ENCODE measurements around the gene RHBDL2.
A peak's percentile ranks its signal among the peaks of the same experiment; 100 is the strongest.
"Not testable (repeated sequence)": the region's sequence is repeated elsewhere in the genome, so short reads cannot be mapped to it uniquely, and the experiment has no call there.

Gene RHBDL2

GRCh38 chr1:38914908-38915307 is 26.7 kb downstream of the RHBDL2 start:
- WGBS, result 95% methylated on average over 6 of the region's 8 CpGs

GRCh38 chr1:38908821-38909220 is 32.8 kb downstream of the RHBDL2 start:
- no peaks in the 10 kb centered on the region for H3K4me1 ChIP-seq (ENCODE audit: control insufficient read depth, insufficient read depth, low read depth, low read length)
- no peak overlapping the region for H3K9ac ChIP-seq (ENCODE audit: low read length)
- H3K79me1 ChIP-seq (replicated peaks; ENCODE audit: low read length, poor library complexity, severe bottlenecking), result no peaks in the 10 kb centered on the region
- H3K18ac ChIP-seq (ENCODE audit: low read depth in 1 of 2, low read length in 2 of 2), result no peak overlapping the region
- no peak overlapping the region for H2AK5ac ChIP-seq (ENCODE audit: low read length, severe bottlenecking)
- no peak overlapping the region for H2BK120ac ChIP-seq (ENCODE audit: low read depth, low read length)
- H3K23ac ChIP-seq (ENCODE audit: low read length in 2 of 2), result no peak overlapping the region
- H4K91ac ChIP-seq (ENCODE audit: low read length), result no peak overlapping the region
- 89% methylated on average over 13 of the region's 13 CpGs for WGBS
- peak overlapping the region in 1 of 2 experiments; percentile 18 for H3K14ac ChIP-seq (ENCODE audit: low read length in 2 of 2)
- no peak overlapping the region for H4K8ac ChIP-seq (ENCODE audit: low read length)
- H3K36me3 ChIP-seq (ENCODE audit: control insufficient read depth in 1 of 2, insufficient read depth in 2 of 2, low read depth in 1 of 2, low read length in 2 of 2), result peaks cover 0 to 2% of the 10 kb centered on the region in 2 experiments
- peaks cover 2% of the 10 kb centered on the region for H3K9me3 ChIP-seq (ENCODE audit: control insufficient read depth, low read length)
- no peak overlapping the region for H2BK12ac ChIP-seq (ENCODE audit: low read length in 2 of 2)
- H3K27me3 ChIP-seq (ENCODE audit: control insufficient read depth in 1 of 2, insufficient read depth in 1 of 2, low read length in 2 of 2), result no peaks in the 10 kb centered on the region
- no peak overlapping the region for H3K27ac ChIP-seq (ENCODE audit: low read length, poor library complexity, severe bottlenecking)
- DNase-seq, result no peak
- no peak overlapping the region for H2BK15ac ChIP-seq (ENCODE audit: low read depth, poor library complexity, severe bottlenecking)
- H3K4ac ChIP-seq (ENCODE audit: low read depth in 1 of 2, low read length in 2 of 2), result no peak overlapping the region
- no peak overlapping the region for H2BK5ac ChIP-seq (ENCODE audit: low read depth, low read length, poor library complexity, severe bottlenecking)
- no peak overlapping the region for H3K4me2 ChIP-seq (ENCODE audit: low read length, poor library complexity, severe bottlenecking)
- no peak overlapping the region for H2AFZ ChIP-seq (ENCODE audit: low read depth, low read length)
- no peak overlapping the region for H3K4me3 ChIP-seq (ENCODE audit: insufficient read depth in 1 of 2, low read depth in 1 of 2, low read length in 2 of 2)

More at GRCh38 chr1:38914908-38915307, 26.7 kb downstream of the RHBDL2 start:
- not testable (repeated sequence) for H4K91ac ChIP-seq (ENCODE audit: low read length); H3K4me2 ChIP-seq (ENCODE audit: low read length, poor library complexity, severe bottlenecking); H3K79me1 ChIP-seq (replicated peaks; ENCODE audit: low read length, poor library complexity, severe bottlenecking); H4K8ac ChIP-seq (ENCODE audit: low read length); H2BK120ac ChIP-seq (ENCODE audit: low read depth, low read length); H3K23ac ChIP-seq (ENCODE audit: low read length in 2 of 2); H3K18ac ChIP-seq (ENCODE audit: low read depth in 1 of 2, low read length in 2 of 2); H2AFZ ChIP-seq (ENCODE audit: low read depth, low read length); H3K27ac ChIP-seq (ENCODE audit: low read length, poor library complexity, severe bottlenecking); H3K14ac ChIP-seq (ENCODE audit: low read length in 2 of 2); DNase-seq; H3K4me1 ChIP-seq (ENCODE audit: control insufficient read depth, insufficient read depth, low read depth, low read length); H3K4ac ChIP-seq (ENCODE audit: low read depth in 1 of 2, low read length in 2 of 2); H3K27me3 ChIP-seq (ENCODE audit: control insufficient read depth in 1 of 2, insufficient read depth in 1 of 2, low read length in 2 of 2); H2BK12ac ChIP-seq (ENCODE audit: low read length in 2 of 2); H3K9me3 ChIP-seq (ENCODE audit: control insufficient read depth, low read length); H2BK5ac ChIP-seq (ENCODE audit: low read depth, low read length, poor library complexity, severe bottlenecking); H2BK15ac ChIP-seq (ENCODE audit: low read depth, poor library complexity, severe bottlenecking); H2AK5ac ChIP-seq (ENCODE audit: low read length, severe bottlenecking); H3K9ac ChIP-seq (ENCODE audit: low read length); H3K4me3 ChIP-seq (ENCODE audit: insufficient read depth in 1 of 2, low read depth in 1 of 2, low read length in 2 of 2)
- peaks cover 5 to 19% of the 10 kb centered on the region in 2 experiments for H3K36me3 ChIP-seq (ENCODE audit: control insufficient read depth in 1 of 2, insufficient read depth in 2 of 2, low read depth in 1 of 2, low read length in 2 of 2)

- no peak overlapping the region for H3K18ac ChIP-seq (ENCODE audit: low read depth in 1 of 2, low read length in 2 of 2)
- H3K27ac ChIP-seq (ENCODE audit: low read length, poor library complexity, severe bottlenecking), result no peak overlapping the region
- no peak overlapping the region for H4K8ac ChIP-seq (ENCODE audit: low read length)
- no peaks in the 10 kb centered on the region for H3K27me3 ChIP-seq (ENCODE audit: control insufficient read depth in 1 of 2, insufficient read depth in 1 of 2, low read length in 2 of 2)
- no peak overlapping the region for H3K4ac ChIP-seq (ENCODE audit: low read depth in 1 of 2, low read length in 2 of 2)
- H2BK5ac ChIP-seq (ENCODE audit: low read depth, low read length, poor library complexity, severe bottlenecking), result no peak overlapping the region
- no peak for DNase-seq
- H2BK12ac ChIP-seq (ENCODE audit: low read length in 2 of 2), result no peak overlapping the region
- peaks cover 2% of the 10 kb centered on the region for H3K9me3 ChIP-seq (ENCODE audit: control insufficient read depth, low read length)
- H2BK15ac ChIP-seq (ENCODE audit: low read depth, poor library complexity, severe bottlenecking), result no peak overlapping the region
- no peak overlapping the region for H3K4me3 ChIP-seq (ENCODE audit: insufficient read depth in 1 of 2, low read depth in 1 of 2, low read length in 2 of 2)
- H3K79me1 ChIP-seq (replicated peaks; ENCODE audit: low read length, poor library complexity, severe bottlenecking), result no peaks in the 10 kb centered on the region
- H3K9ac ChIP-seq (ENCODE audit: low read length), result no peak overlapping the region
- no peaks in the 10 kb centered on the region for H3K36me3 ChIP-seq (ENCODE audit: control insufficient read depth in 1 of 2, insufficient read depth in 2 of 2, low read depth in 1 of 2, low read length in 2 of 2)
- H2BK120ac ChIP-seq (ENCODE audit: low read depth, low read length), result no peak overlapping the region
- no peak overlapping the region for H4K91ac ChIP-seq (ENCODE audit: low read length)
- H3K4me2 ChIP-seq (ENCODE audit: low read length, poor library complexity, severe bottlenecking), result no peak overlapping the region
- H3K14ac ChIP-seq (ENCODE audit: low read length in 2 of 2), result no peak overlapping the region
- H2AFZ ChIP-seq (ENCODE audit: low read depth, low read length), result no peak overlapping the region
- H2AK5ac ChIP-seq (ENCODE audit: low read length, severe bottlenecking), result no peak overlapping the region
- no peaks in the 10 kb centered on the region for H3K4me1 ChIP-seq (ENCODE audit: control insufficient read depth, insufficient read depth, low read depth, low read length)
- H3K23ac ChIP-seq (ENCODE audit: low read length in 2 of 2), result no peak overlapping the region
- WGBS, result 100% methylated on average over 1 of the region's 2 CpGs
Measured at GRCh38 chr1:38905985-38906384, 35.6 kb downstream of the RHBDL2 start.

- 83% methylated on average over 2 of the region's 4 CpGs for WGBS
- DNase-seq, result no peak
- no peaks in the 10 kb centered on the region for H3K79me1 ChIP-seq (replicated peaks; ENCODE audit: low read length, poor library complexity, severe bottlenecking)
Measured at GRCh38 chr1:38899560-38899959, 42.1 kb downstream of the RHBDL2 start.

More at GRCh38 chr1:38899560-38899959, 42.1 kb downstream of the RHBDL2 start:
- Histone ChIP-seq H3K4ac (ENCODE audit: low read depth in 1 of 2, low read length in 2 of 2) (no peak overlapping the region), H4K8ac (ENCODE audit: low read length) (no peak overlapping the region), H2BK5ac (ENCODE audit: low read depth, low read length, poor library complexity, severe bottlenecking) (no peak overlapping the region), H3K4me2 (ENCODE audit: low read length, poor library complexity, severe bottlenecking) (no peak overlapping the region), H3K27ac (ENCODE audit: low read length, poor library complexity, severe bottlenecking) (no peak overlapping the region), H3K14ac (ENCODE audit: low read length in 2 of 2) (peak overlapping the region in 1 of 2 experiments; percentile 44), H3K23ac (ENCODE audit: low read length in 2 of 2) (no peak overlapping the region), H2AK5ac (ENCODE audit: low read length, severe bottlenecking) (no peak overlapping the region), H2BK120ac (ENCODE audit: low read depth, low read length) (no peak overlapping the region), H3K27me3 (ENCODE audit: control insufficient read depth in 1 of 2, insufficient read depth in 1 of 2, low read length in 2 of 2) (no peaks in the 10 kb centered on the region), H3K9ac (ENCODE audit: low read length) (no peak overlapping the region), H3K4me1 (ENCODE audit: control insufficient read depth, insufficient read depth, low read depth, low read length) (no peaks in the 10 kb centered on the region), H2AFZ (ENCODE audit: low read depth, low read length) (no peak overlapping the region), H3K18ac (ENCODE audit: low read depth in 1 of 2, low read length in 2 of 2) (no peak overlapping the region), H4K91ac (ENCODE audit: low read length) (no peak overlapping the region), H2BK12ac (ENCODE audit: low read length in 2 of 2) (no peak overlapping the region), H3K9me3 (ENCODE audit: control insufficient read depth, low read length) (no peaks in the 10 kb centered on the region), H3K36me3 (ENCODE audit: control insufficient read depth in 1 of 2, insufficient read depth in 2 of 2, low read depth in 1 of 2, low read length in 2 of 2) (no peaks in the 10 kb centered on the region), H3K4me3 (ENCODE audit: insufficient read depth in 1 of 2, low read depth in 1 of 2, low read length in 2 of 2) (no peak overlapping the region), H2BK15ac (ENCODE audit: low read depth, poor library complexity, severe bottlenecking) (no peak overlapping the region)

All from mesenchymal stem cell (in vitro differentiated cells and primary cell).